Skeletal muscle satellite cell (primary cell): ENCODE data around the gene GRIK3.

Experiments
- H3K27me3 ChIP-seq: 2 replicates; pipeline ENCODE4 v1.7.0; 2013; ENCODE audit warnings: low read length; ENCODE audit not compliant: control insufficient read depth, insufficient read depth
- H3K36me3 ChIP-seq: 2 replicates; pipeline ENCODE4 v1.7.0; 2013; ENCODE audit warnings: mild to moderate bottlenecking, control low read depth, low read length; ENCODE audit not compliant: insufficient read depth
- H3K4me1 ChIP-seq: 2 replicates; pipeline ENCODE4 v1.7.0; 2013; ENCODE audit warnings: low read length; ENCODE audit not compliant: control insufficient read depth, insufficient read depth
- H3K4me2 ChIP-seq: 2 replicates; pipeline ENCODE4 v1.7.0; 2013; ENCODE audit warnings: mild to moderate bottlenecking, low read length
- H3K4me3 ChIP-seq: 2 replicates; pipeline ENCODE4 v1.7.0; 2013; ENCODE audit warnings: low read length
- H3K9ac ChIP-seq: 2 replicates; pipeline ENCODE4 v1.7.0; 2013; ENCODE audit warnings: mild to moderate bottlenecking, low read depth, low read length, moderate library complexity
- H3K9me3 ChIP-seq: replicated peaks from 2 replicates; pipeline ENCODE4 v1.7.0; 2013; ENCODE audit warnings: mild to moderate bottlenecking, control low read depth, low read length

Gene GRIK3

GRCh38 chr1:36866169-36866814 is 168.0 kb downstream of the GRIK3 start:
- H3K9me3 ChIP-seq = peaks cover 5% of the 10 kb centered on the region
- no peaks in the 10 kb centered on the region for H3K36me3 ChIP-seq
- H3K4me3 ChIP-seq = no peak overlapping the region
- H3K4me2 ChIP-seq = no peak overlapping the region
- H3K27me3 ChIP-seq = no peaks in the 10 kb centered on the region
- H3K4me1 ChIP-seq = no peaks in the 10 kb centered on the region
- no peak overlapping the region for H3K9ac ChIP-seq

DNA sequence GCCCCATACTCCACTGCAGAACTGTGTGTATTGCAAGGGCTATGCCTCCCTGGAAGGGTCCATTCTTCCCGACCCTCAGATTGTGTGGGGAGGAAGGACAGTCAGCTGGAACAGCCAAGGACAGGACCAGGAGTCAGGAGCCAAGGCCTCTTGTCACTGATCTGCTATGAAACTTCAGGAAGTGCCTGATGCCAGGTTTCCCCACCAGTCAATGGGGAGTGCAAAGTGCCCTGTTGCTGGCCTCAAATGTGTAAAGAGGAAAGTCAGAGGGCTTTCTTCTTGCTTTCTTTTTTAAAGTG is 168.8 kb downstream of the GRIK3 start:
- Histone ChIP-seq H3K4me1 (no peaks in the 10 kb centered on the region), H3K9me3 (peaks cover 5% of the 10 kb centered on the region), H3K4me2 (no peak overlapping the region), H3K4me3 (no peak overlapping the region), H3K36me3 (no peaks in the 10 kb centered on the region), H3K9ac (no peak overlapping the region), H3K27me3 (no peaks in the 10 kb centered on the region)

- Histone ChIP-seq H3K9ac (no peak overlapping the region), H3K4me2 (no peak overlapping the region), H3K4me1 (no peaks in the 10 kb centered on the region), H3K27me3 (no peaks in the 10 kb centered on the region), H3K9me3 (peaks cover 10% of the 10 kb centered on the region), H3K4me3 (no peak overlapping the region), H3K36me3 (no peaks in the 10 kb centered on the region)
These were observed 169.3 kb downstream of the GRIK3 start for GRCh38 chr1:36864823-36865601.

DNA sequence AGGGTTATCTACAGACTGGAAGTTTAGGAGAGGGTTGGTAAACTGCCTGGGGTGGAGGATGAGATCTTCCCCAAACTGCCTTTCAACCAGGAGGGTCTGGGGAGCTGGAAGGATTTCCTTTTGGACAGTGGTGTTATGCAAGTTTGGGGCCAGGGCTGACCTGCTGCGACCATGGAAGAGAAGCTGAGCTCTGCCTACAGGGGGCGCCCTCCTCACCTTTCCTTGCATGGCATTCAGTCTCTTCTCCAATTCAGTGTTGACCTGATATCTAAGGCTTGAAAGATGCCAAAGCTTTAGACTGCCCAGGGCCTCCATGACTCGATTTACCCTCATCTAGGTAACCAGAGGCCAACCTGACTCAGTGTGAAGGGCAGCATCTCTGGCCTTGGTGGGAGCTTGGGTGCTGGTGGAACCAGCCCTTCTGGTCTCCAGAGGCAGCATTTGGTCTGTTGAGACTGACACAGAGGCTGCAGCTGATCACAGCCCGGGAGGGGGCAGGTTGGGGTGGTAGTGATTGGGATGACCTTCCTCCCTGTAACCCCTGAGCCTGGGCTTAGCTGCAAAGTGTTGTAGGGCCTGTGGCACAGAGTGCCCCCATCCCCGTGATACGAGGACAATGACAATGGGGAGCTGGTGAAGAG is 170.0 kb downstream of the GRIK3 start:
- Histone ChIP-seq H3K9ac (no peak overlapping the region), H3K36me3 (no peaks in the 10 kb centered on the region), H3K4me3 (no peak overlapping the region), H3K27me3 (no peaks in the 10 kb centered on the region), H3K9me3 (peaks cover 10% of the 10 kb centered on the region), H3K4me1 (no peaks in the 10 kb centered on the region), H3K4me2 (no peak overlapping the region)

- H3K27me3 ChIP-seq = no peaks in the 10 kb centered on the region
- H3K36me3 ChIP-seq = no peaks in the 10 kb centered on the region
- no peak overlapping the region for H3K4me3 ChIP-seq
- no peaks in the 10 kb centered on the region for H3K4me1 ChIP-seq
- no peak overlapping the region for H3K9ac ChIP-seq
- H3K9me3 ChIP-seq = peaks cover 10% of the 10 kb centered on the region
- H3K4me2 ChIP-seq = no peak overlapping the region
These were observed 170.8 kb downstream of the GRIK3 start for GRCh38 chr1:36863500-36863899.

- Histone ChIP-seq H3K27me3 (no peaks in the 10 kb centered on the region), H3K36me3 (no peaks in the 10 kb centered on the region), H3K9ac (no peak overlapping the region), H3K4me2 (no peak overlapping the region), H3K4me1 (no peaks in the 10 kb centered on the region), H3K4me3 (no peak overlapping the region), H3K9me3 (peaks cover 10% of the 10 kb centered on the region)
These were observed 171.3 kb downstream of the GRIK3 start for GRCh38 chr1:36863061-36863460.

DNA sequence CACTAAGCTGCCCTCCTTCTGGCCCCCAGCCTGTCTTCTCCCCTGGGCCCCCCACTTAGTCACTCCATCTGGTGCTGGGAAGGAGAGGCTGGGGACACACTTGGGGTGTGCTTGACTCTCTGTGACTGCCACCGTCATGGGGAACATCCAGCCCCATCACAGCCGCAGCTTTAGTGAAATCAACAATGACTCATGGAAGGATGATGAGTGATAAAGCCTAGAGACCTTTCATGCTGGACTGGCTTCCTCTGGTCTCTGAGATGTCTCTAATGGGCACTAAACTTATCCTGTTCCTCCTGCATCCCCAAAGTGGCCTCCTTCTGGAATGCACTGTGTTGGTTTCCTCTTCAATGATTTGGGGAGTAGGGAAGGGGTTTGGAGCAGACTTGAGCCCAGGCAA is 172.9 kb downstream of the GRIK3 start:
- Histone ChIP-seq H3K9me3 (peaks cover 10% of the 10 kb centered on the region), H3K27me3 (no peaks in the 10 kb centered on the region), H3K36me3 (no peaks in the 10 kb centered on the region), H3K9ac (no peak overlapping the region), H3K4me3 (no peak overlapping the region), H3K4me2 (no peak overlapping the region), H3K4me1 (no peaks in the 10 kb centered on the region)

GRCh38 chr1:36859926-36860325 is 174.4 kb downstream of the GRIK3 start:
- Histone ChIP-seq H3K27me3 (no peaks in the 10 kb centered on the region), H3K9ac (no peak overlapping the region), H3K4me1 (no peaks in the 10 kb centered on the region), H3K4me2 (no peak overlapping the region), H3K9me3 (peaks cover 10% of the 10 kb centered on the region), H3K4me3 (no peak overlapping the region), H3K36me3 (no peaks in the 10 kb centered on the region)

DNA sequence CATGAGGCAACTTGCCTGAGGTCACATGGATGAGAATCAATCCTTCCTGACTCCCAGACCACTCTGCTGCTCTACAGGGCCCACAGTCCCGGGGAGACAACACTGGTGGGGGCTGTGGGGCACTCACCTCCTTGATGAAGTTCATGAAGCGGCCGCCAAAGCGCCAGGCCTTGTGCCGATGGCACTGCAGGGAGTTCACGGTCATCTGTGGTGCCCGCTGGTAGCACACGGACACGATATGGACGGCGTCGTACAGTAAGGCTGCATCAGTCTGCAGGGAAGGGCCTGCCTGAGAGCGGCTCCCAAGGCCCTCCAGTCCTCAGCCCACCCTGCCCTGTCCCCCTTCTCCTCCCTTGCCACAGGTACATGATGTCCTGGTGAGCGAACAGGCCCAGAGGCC is 175.3 kb downstream of the GRIK3 start:
- Histone ChIP-seq H3K27me3 (no peaks in the 10 kb centered on the region), H3K9ac (no peak overlapping the region), H3K9me3 (peaks cover 5% of the 10 kb centered on the region)

GRCh38 chr1:36858553-36858952 is 175.8 kb downstream of the GRIK3 start:
- H3K36me3 ChIP-seq = no peaks in the 10 kb centered on the region
- no peak overlapping the region for H3K4me3 ChIP-seq
- no peak overlapping the region for H3K9ac ChIP-seq
- H3K27me3 ChIP-seq = no peaks in the 10 kb centered on the region
- peaks cover 5% of the 10 kb centered on the region for H3K9me3 ChIP-seq
- H3K4me2 ChIP-seq = no peak overlapping the region
- H3K4me1 ChIP-seq = no peaks in the 10 kb centered on the region

More for the DNA sequence above, 175.3 kb downstream of the GRIK3 start:
- Histone ChIP-seq H3K36me3 (no peaks in the 10 kb centered on the region), H3K4me1 (no peaks in the 10 kb centered on the region), H3K4me2 (no peak overlapping the region), H3K4me3 (no peak overlapping the region)

GRCh38 chr1:36857754-36858153 is 176.6 kb downstream of the GRIK3 start:
- H3K27me3 ChIP-seq = no peaks in the 10 kb centered on the region
- no peak overlapping the region for H3K4me3 ChIP-seq
- H3K4me2 ChIP-seq = no peak overlapping the region
- H3K9ac ChIP-seq = no peak overlapping the region
- peaks cover 5% of the 10 kb centered on the region for H3K9me3 ChIP-seq
- H3K4me1 ChIP-seq = no peaks in the 10 kb centered on the region
- H3K36me3 ChIP-seq = no peaks in the 10 kb centered on the region
